OCI-LY3 (cell line): ENCODE results near the gene ADAP1.

ENCODE experiments used
- CTCF ChIP-seq: fragments of 200-600, 300-600 bp; sonication (generic); IDR thresholded peaks from 2 replicates; pipeline ENCODE4 v1.5.1; 2014; ENCODE audit warnings: antibody characterized with exemption, low read length, low read depth
- EZH2phosphoT487 ChIP-seq: fragments of 200-600 bp; shearing (Covaris generic); IDR thresholded peaks from 2 replicates; pipeline ENCODE4 v1.6.1; 2018; ENCODE audit warnings: antibody characterized with exemption, mixed run types, low read depth

- TF ChIP-seq EZH2phosphoT487 (no peak), CTCF (no peak)
Measured at GRCh38 chr7:921071-921461, 33.4 kb downstream of the ADAP1 start.
